ENCODE measurements around the gene VWA5A. TPM values are rescaled to one million over a fixed set of nuclear protein-coding genes. Genes with fewer than 3 reads are reported as not detected.

The VWA5A gene, protein sequence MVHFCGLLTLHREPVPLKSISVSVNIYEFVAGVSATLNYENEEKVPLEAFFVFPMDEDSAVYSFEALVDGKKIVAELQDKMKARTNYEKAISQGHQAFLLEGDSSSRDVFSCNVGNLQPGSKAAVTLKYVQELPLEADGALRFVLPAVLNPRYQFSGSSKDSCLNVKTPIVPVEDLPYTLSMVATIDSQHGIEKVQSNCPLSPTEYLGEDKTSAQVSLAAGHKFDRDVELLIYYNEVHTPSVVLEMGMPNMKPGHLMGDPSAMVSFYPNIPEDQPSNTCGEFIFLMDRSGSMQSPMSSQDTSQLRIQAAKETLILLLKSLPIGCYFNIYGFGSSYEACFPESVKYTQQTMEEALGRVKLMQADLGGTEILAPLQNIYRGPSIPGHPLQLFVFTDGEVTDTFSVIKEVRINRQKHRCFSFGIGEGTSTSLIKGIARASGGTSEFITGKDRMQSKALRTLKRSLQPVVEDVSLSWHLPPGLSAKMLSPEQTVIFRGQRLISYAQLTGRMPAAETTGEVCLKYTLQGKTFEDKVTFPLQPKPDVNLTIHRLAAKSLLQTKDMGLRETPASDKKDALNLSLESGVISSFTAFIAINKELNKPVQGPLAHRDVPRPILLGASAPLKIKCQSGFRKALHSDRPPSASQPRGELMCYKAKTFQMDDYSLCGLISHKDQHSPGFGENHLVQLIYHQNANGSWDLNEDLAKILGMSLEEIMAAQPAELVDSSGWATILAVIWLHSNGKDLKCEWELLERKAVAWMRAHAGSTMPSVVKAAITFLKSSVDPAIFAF
- 13.1 and 13.2 TPM in 2 replicates for total RNA-seq

DNA sequence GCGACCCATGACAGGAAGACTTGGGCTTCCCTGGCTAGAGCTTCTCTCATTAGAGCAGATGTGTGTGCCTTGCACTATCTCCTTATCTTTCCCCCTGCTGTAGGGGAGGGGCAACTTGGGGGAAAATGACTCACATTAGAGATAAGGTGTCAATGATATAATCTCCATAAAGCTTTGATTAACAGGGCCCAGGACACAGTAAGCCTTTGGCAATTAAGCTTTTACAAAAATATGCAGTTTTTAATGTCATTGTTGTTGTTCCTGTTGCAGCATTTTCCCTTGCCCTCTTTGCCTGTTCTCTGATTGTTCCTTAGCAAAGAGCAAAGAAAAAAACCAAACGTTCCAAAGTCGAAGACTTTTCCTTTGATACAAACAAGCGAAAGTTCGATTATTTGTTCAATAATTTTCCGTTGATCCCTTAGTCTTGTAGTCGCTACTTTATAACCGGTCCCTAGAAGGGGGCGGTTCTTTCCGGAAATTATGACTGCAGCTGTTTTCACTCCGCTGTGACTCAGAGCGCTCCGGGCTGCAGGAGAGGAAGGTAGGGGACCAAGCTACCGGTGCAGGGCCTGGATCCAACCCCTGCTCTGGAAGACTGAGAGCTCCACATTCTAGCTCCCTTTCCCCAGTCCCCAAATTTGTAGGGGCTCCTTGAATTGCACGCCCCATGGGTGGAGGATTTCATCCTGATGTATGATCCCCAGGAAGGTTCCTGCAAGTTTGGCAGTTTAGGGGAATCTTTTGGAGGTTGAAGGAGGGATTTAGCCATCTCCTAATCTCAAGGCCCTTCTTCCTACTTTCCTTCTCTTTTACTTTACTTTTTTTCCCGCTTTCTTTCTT, at the start of gene VWA5A:
TSS of gene VWA5A (plus strand) at position 509 of the 840 bp plus-strand sequence. CDS start 2,062 bp downstream, outside the sequence.

DNA sequence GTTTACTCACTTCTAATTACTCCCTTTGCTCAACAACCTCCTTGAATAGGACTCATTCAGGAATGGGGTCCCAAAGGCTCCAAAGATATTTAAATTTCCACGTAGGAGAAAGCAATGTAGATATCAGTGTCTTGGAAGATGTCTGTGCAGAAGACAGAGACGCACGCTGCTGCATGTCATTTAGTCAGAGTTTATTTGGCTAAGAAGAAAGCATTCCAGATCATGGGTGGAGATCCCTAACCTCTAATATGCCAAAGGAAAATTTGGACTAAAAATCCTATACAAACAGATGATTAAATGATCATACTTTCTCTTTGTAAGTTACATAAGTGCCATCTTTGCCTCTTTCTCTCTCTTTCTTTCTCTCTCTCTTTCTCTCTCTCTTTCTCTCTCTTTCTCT, 67.8 kb downstream of the VWA5A start, which contains the start of gene OR10D3:
TSS of gene OR10D3 (plus strand) at position 278 of the 400 bp plus-strand sequence. CDS start 1,925 bp downstream, outside the sequence.

Other genes with a start within 250 kb of the VWA5A start
- gene TMEM225, start 229.8 kb upstream of the VWA5A start, total RNA-seq: not detected in 2 replicates
- not detected in 2 replicates for gene OR8D4, start 213.3 kb upstream of the VWA5A start, total RNA-seq
- gene OR4D5, start 175.8 kb upstream of the VWA5A start, total RNA-seq: not detected in 2 replicates
- gene OR6T1, start 171.6 kb upstream of the VWA5A start, total RNA-seq: not detected in 2 replicates
- not detected in 2 replicates for gene OR10S1, start 137.7 kb upstream of the VWA5A start, total RNA-seq
- not detected in 2 replicates for gene OR10G6, start 120.3 kb upstream of the VWA5A start, total RNA-seq
- 0.33 TPM in 1 of 2 replicates, not detected in the other for gene OR10G4, start 102.5 kb upstream of the VWA5A start, total RNA-seq
- gene OR10G9, start 92.4 kb upstream of the VWA5A start, total RNA-seq: 0.65 TPM in 1 of 2 replicates, not detected in the other
- gene OR10G8, start 88.7 kb upstream of the VWA5A start, total RNA-seq: 0.19 and 0.33 TPM in 2 replicates
- gene OR10G7, start 74.1 kb upstream of the VWA5A start, total RNA-seq: not detected in 2 replicates
- gene OR10D3, start 67.9 kb downstream of the VWA5A start, total RNA-seq: not detected in 2 replicates
- gene OR8G1, start 125.6 kb downstream of the VWA5A start, total RNA-seq: not detected in 2 replicates
- gene OR8G5, start 140.9 kb downstream of the VWA5A start, total RNA-seq: not detected in 2 replicates
- not detected in 2 replicates for gene OR8D1, start 198.5 kb downstream of the VWA5A start, total RNA-seq
- gene OR8D2, start 204.7 kb downstream of the VWA5A start, total RNA-seq: not detected in 2 replicates

Data from vein endothelial cell (primary cell).